WTC11 (cell line): Measurements from ENCODE around the gene KIF24. TPM values are rescaled to one million over a fixed set of nuclear protein-coding genes. Genes with fewer than 3 reads are reported as not detected.
A peak's percentile ranks its signal among the peaks of the same experiment; 100 is the strongest.

ENCODE experiments used
- ATAC-seq: fragments of 200-7000 bp; cut with Tn5 transposase; 2 replicates; pipeline ENCODE4 v1.10.0; 2021; ENCODE audit warnings: mild to moderate bottlenecking, moderate library complexity
- Bru-seq: library from RNA; stranded (reverse); fragments of 400-500 nt; gene quantifications from one replicate; lab custom pipeline; 2021; lab: Mats Ljungman, UMichigan
- CTCF ChIA-PET: fragments of 300-600 bp; sonication (Branson Sonifier 250); formaldehyde crosslinking; loops from one replicate; lab custom pipeline; 2021; ENCODE audit warnings: antibody characterized with exemption; lab: Charles Lee
- POLR2A ChIA-PET: fragments of 350-600 bp; sonication (Branson Sonifier 250); formaldehyde crosslinking; loops from one replicate; lab custom pipeline; 2021; ENCODE audit warnings: antibody characterized with exemption; lab: Charles Lee
- DNase-seq: peaks from one replicate; pipeline ENCODE4 v3.0.0; 2021; ENCODE audit warnings: low spot score
- H3K27ac Mint-ChIP-seq: 2 replicates; pipeline ENCODE4 v1.8.0; 2021; ENCODE audit warnings: mixed read lengths
- H3K27me3 Mint-ChIP-seq: 2 replicates; pipeline ENCODE4 v1.8.0; 2021; ENCODE audit warnings: low read depth, mild to moderate bottlenecking, moderate library complexity, mixed read lengths
- H3K36me3 Mint-ChIP-seq: 2 replicates; pipeline ENCODE4 v1.8.0; 2021; ENCODE audit warnings: mixed read lengths
- H3K4me1 Mint-ChIP-seq: 2 replicates; pipeline ENCODE4 v1.8.0; 2022; ENCODE audit warnings: mixed read lengths
- H3K4me3 Mint-ChIP-seq: 2 replicates; pipeline ENCODE4 v1.8.0; 2021; ENCODE audit warnings: mild to moderate bottlenecking, moderate library complexity, mixed read lengths
- H3K9me3 Mint-ChIP-seq: 2 replicates; pipeline ENCODE4 v1.8.0; 2021; ENCODE audit warnings: mixed read lengths
- ATF2 ChIP-seq: sonication (generic); formaldehyde crosslinking; IDR thresholded peaks from 2 replicates; pipeline ENCODE4 v1.8.1; 2022; ENCODE audit warnings: low read depth, missing genetic modification reagents, borderline replicate concordance
- E2F1 ChIP-seq: sonication (generic); formaldehyde crosslinking; IDR thresholded peaks from 2 replicates; pipeline ENCODE4 v1.8.0; 2022; ENCODE audit warnings: mild to moderate bottlenecking, missing genetic modification reagents
- E2F5 ChIP-seq: sonication (generic); formaldehyde crosslinking; IDR thresholded peaks from 2 replicates; pipeline ENCODE4 v1.8.1; 2022; ENCODE audit warnings: mild to moderate bottlenecking, moderate library complexity, missing genetic modification reagents
- ESRRA ChIP-seq: sonication (generic); formaldehyde crosslinking; IDR thresholded peaks from 2 replicates; pipeline ENCODE4 v1.8.1; 2022; ENCODE audit warnings: mild to moderate bottlenecking, missing genetic modification reagents, borderline replicate concordance
- FOXK1 ChIP-seq: sonication (generic); formaldehyde crosslinking; IDR thresholded peaks from 2 replicates; pipeline ENCODE4 v1.8.0; 2022; ENCODE audit warnings: mild to moderate bottlenecking, moderate library complexity, missing genetic modification reagents
- FOXP1 ChIP-seq: sonication (generic); formaldehyde crosslinking; IDR thresholded peaks from 2 replicates; pipeline ENCODE4 v1.8.0; 2022; ENCODE audit warnings: missing genetic modification reagents, mild to moderate bottlenecking, moderate library complexity, borderline replicate concordance
- IRF1 ChIP-seq: sonication (generic); formaldehyde crosslinking; IDR thresholded peaks from 2 replicates; pipeline ENCODE4 v1.8.0; 2023; ENCODE audit warnings: missing genetic modification reagents
- MAX ChIP-seq: sonication (generic); formaldehyde crosslinking; IDR thresholded peaks from 2 replicates; pipeline ENCODE4 v1.8.0; 2022; ENCODE audit warnings: mild to moderate bottlenecking, missing genetic modification reagents
- MLX ChIP-seq: sonication (generic); formaldehyde crosslinking; IDR thresholded peaks from 2 replicates; pipeline ENCODE4 v1.8.1; 2023; ENCODE audit warnings: mild to moderate bottlenecking, missing genetic modification reagents, moderate library complexity
- MYBL2 ChIP-seq: sonication (generic); formaldehyde crosslinking; IDR thresholded peaks from 2 replicates; pipeline ENCODE4 v1.8.1; 2023; ENCODE audit warnings: mild to moderate bottlenecking, moderate library complexity, missing genetic modification reagents
- OVOL2 ChIP-seq: fragments of 250-450 bp; sonication (Bioruptor Pico); IDR thresholded peaks from 2 replicates; pipeline ENCODE4 v1.9.0; 2021; ENCODE audit warnings: mild to moderate bottlenecking, borderline replicate concordance
- PRDM15 ChIP-seq: sonication (generic); formaldehyde crosslinking; IDR thresholded peaks from 2 replicates; pipeline ENCODE4 v1.8.0; 2022; ENCODE audit warnings: missing genetic modification reagents
- RORB ChIP-seq: fragments of 250-450 bp; sonication (Bioruptor Pico); IDR thresholded peaks from 2 replicates; pipeline ENCODE4 v1.9.0; 2021; ENCODE audit warnings: mild to moderate bottlenecking
- SMAD3 ChIP-seq: sonication (generic); formaldehyde crosslinking; IDR thresholded peaks from 2 replicates; pipeline ENCODE4 v1.8.0; 2022; ENCODE audit warnings: missing genetic modification reagents, mild to moderate bottlenecking, borderline replicate concordance
- SP1 ChIP-seq: sonication (generic); formaldehyde crosslinking; conservative IDR thresholded peaks from 2 replicates; pipeline ENCODE4 v1.8.1; 2022; ENCODE audit warnings: missing genetic modification reagents
- TEAD1 ChIP-seq: sonication (generic); formaldehyde crosslinking; IDR thresholded peaks from 2 replicates; pipeline ENCODE4 v1.8.0; 2022; ENCODE audit warnings: mild to moderate bottlenecking, missing genetic modification reagents
- TP53 ChIP-seq: sonication (generic); formaldehyde crosslinking; IDR thresholded peaks from 2 replicates; pipeline ENCODE4 v1.8.1; 2023; ENCODE audit warnings: mild to moderate bottlenecking, missing genetic modification reagents
- ZNF281 ChIP-seq: sonication (generic); formaldehyde crosslinking; IDR thresholded peaks from 2 replicates; pipeline ENCODE4 v1.8.0; 2023; ENCODE audit warnings: mild to moderate bottlenecking, missing genetic modification reagents
- ZNF416 ChIP-seq: fragments of 250-450 bp; sonication (Bioruptor Pico); IDR thresholded peaks from 2 replicates; pipeline ENCODE4 v1.9.0; 2021; ENCODE audit warnings: mild to moderate bottlenecking, inconsistent platforms
- ZNF423 ChIP-seq: fragments of 250-450 bp; sonication (Bioruptor Pico); IDR thresholded peaks from 2 replicates; pipeline ENCODE4 v2.1.2; 2022; ENCODE audit warnings: mild to moderate bottlenecking, moderate library complexity
- long read RNA-seq, 3 experiments: library from RNA in 1 of 3; library from capped mRNA in 1 of 3; library from polyadenylated mRNA in 1 of 3; unstranded in 2 of 3; stranded (forward) in 1 of 3; transcript quantifications; one replicate each; pipeline ENCODE4 v2.0.0, GENCODE V29; 2021
- total RNA-seq: library from RNA; stranded (reverse); gene quantifications from 3 replicates; pipeline ENCODE4 v1.2.3, GENCODE V29; 2021

Gene KIF24
- total RNA-seq (3.8 to 4.5 TPM (median 4.3 TPM) in 3 replicates), Bru-seq, nascent RNA (percentile 49 among the genes with signal in this experiment)
- long read RNA-seq, experiment 1, partial matches to known transcripts: 12 of 28 reads
- long read RNA-seq, experiment 1, other reads (novel, unspliced or antisense): 16 of 28 reads
- long read RNA-seq, experiment 2, partial matches to known transcripts: 0 of 2 reads
- long read RNA-seq, experiment 2, other reads (novel, unspliced or antisense): 2 of 2 reads
- long read RNA-seq, experiment 3: 0 reads

GRCh38 chr9:34328987-34329832 lies at the start of gene KIF24, which contains the start of gene NUDT2:
KIF24 (minus strand) TSS chr9:34329268; CDS start chr9:34311346, 17,922 bp downstream.
NUDT2 (plus strand) TSS chr9:34329569; CDS start chr9:34339040, 9,471 bp downstream.
- CTCF ChIA-PET: no interaction called here
- TF ChIP-seq SP1 (CRISPR knock-in tag) (peak; percentile 53), TP53 (CRISPR knock-in tag) (no peak), PRDM15 (CRISPR knock-in tag) (no peak), SMAD3 (CRISPR knock-in tag) (no peak), E2F1 (CRISPR knock-in tag) (no peak), ZNF416 (no peak), MYBL2 (peak; percentile 25; the same call in 1 of the 2 replicates), FOXP1 (peak; percentile 81; the same call in 1 of the 2 replicates), ZNF281 (CRISPR knock-in tag) (no peak), IRF1 (CRISPR knock-in tag) (no peak), ESRRA (0 out of 2 replicates have a peak, but pooled peaks have one; percentile 51), RORB (CRISPR knock-in tag) (no peak), ZNF423 (CRISPR knock-in tag) (no peak), ATF2 (no peak), MAX (peak; percentile 52; the same call in 1 of the 2 replicates), TEAD1 (CRISPR knock-in tag) (no peak), FOXK1 (CRISPR knock-in tag) (peak; percentile 43), OVOL2 (CRISPR knock-in tag) (no peak), MLX (0 out of 2 replicates have a peak, but pooled peaks have one; percentile 54), E2F5 (peak; percentile 68)

More at GRCh38 chr9:34328987-34329832, at the start of gene KIF24, which contains the start of gene NUDT2:
- H3K36me3 Mint-ChIP-seq: no peaks in the 10 kb centered on the region
- peaks cover 44% of the 10 kb centered on the region for H3K4me1 Mint-ChIP-seq
- H3K27ac Mint-ChIP-seq: peak within 1 kb of the TSS; percentile 99
- DNase-seq (peak; percentile 97), ATAC-seq (peak; percentile 94)
- H3K9me3 Mint-ChIP-seq: no peaks in the 10 kb centered on the region
- H3K4me3 Mint-ChIP-seq: peak within 1 kb of the TSS; percentile 96
- no peaks in the 10 kb centered on the region; the same call in 1 of the 2 replicates for H3K27me3 Mint-ChIP-seq
- POLR2A ChIA-PET: no interaction called here
